ENCODE measurements around the gene NUP153. TPM values are rescaled to one million over a fixed set of nuclear protein-coding genes. Genes with fewer than 3 reads are reported as not detected.
"Not testable (repeated sequence)": the region's sequence is repeated elsewhere in the genome, so short reads cannot be mapped to it uniquely, and the experiment has no call there.

NUP153 gene
- total RNA-seq, 1 donor from 2014 or later: 23.9 TPM

DNA sequence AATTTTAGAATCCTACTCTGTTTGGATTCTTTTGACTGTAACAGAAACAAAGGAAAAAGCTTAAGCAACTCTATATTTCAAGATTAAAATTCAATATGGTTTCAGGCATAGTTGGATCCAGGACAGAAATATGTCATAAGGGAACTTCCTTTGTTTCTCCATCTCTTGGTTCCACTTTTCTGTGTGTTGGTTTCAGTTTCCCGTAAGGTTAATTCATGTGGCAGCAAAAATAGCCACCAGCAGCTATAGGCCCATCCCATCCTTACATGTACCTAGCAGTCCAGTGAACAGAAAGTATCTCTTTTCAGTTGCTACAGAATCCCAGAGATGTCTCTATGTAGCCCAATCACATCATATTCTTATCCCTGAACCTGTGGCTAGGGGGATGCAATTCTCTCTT is 115.4 kb downstream of the NUP153 start:
- Mint-ChIP-seq H3K36me3 (ENCODE audit: low read depth) (no peaks in the 10 kb centered on the region), H3K4me3 (ENCODE audit: unreplicated experiment) (no peak overlapping the region), H3K27ac (ENCODE audit: unreplicated experiment) (no peak overlapping the region), H3K9me3 (ENCODE audit: low read depth) (no peaks in the 10 kb centered on the region), H3K4me1 (ENCODE audit: low read depth) (peaks cover 9% of the 10 kb centered on the region), H3K27me3 (ENCODE audit: low read depth) (no peaks in the 10 kb centered on the region)
- DNase-seq (ENCODE audit: low spot score): no peak
- TF ChIP-seq, protein P1, sequence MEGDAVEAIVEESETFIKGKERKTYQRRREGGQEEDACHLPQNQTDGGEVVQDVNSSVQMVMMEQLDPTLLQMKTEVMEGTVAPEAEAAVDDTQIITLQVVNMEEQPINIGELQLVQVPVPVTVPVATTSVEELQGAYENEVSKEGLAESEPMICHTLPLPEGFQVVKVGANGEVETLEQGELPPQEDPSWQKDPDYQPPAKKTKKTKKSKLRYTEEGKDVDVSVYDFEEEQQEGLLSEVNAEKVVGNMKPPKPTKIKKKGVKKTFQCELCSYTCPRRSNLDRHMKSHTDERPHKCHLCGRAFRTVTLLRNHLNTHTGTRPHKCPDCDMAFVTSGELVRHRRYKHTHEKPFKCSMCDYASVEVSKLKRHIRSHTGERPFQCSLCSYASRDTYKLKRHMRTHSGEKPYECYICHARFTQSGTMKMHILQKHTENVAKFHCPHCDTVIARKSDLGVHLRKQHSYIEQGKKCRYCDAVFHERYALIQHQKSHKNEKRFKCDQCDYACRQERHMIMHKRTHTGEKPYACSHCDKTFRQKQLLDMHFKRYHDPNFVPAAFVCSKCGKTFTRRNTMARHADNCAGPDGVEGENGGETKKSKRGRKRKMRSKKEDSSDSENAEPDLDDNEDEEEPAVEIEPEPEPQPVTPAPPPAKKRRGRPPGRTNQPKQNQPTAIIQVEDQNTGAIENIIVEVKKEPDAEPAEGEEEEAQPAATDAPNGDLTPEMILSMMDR (IDR thresholded peaks at IDR 0.05): no peak

DNA sequence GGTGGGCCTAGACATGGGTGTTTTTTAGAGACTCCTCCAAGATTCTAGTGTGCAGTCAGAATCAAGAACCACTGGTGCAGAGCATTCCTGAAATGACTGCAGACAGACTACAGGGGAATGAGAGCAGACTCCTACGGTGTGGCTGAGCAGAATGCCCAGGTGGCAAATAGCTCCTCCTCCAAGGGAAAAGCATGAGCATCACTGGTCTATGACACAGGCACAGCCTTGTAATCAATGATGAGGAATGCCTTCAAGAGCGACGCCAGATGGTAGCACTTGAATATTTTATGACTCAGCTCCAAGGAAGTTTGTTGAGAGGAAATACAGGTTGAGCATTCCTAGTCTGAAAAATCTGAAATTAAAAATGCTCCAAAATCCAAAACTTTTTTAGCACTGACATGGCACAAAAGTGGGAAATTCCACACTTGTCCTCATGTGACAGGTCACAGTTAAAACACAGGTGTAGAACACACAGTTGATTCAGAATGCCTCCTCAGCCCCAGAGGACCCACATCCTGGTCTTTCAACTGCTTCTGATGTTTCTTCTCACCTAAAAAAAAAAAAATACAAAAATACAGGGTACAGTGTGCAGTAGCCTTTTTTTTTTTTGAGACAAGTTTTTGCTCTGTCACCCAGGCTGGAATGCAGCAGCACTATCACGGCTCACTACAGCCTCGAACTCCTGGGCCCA is 117.2 kb downstream of the NUP153 start:
- H3K4me3 Mint-ChIP-seq (ENCODE audit: unreplicated experiment): no peak overlapping the region
- H3K4me1 Mint-ChIP-seq (ENCODE audit: low read depth): peaks cover 9% of the 10 kb centered on the region
- TF ChIP-seq, protein P1 (IDR thresholded peaks at IDR 0.05): peak; percentile 72
- H3K9me3 Mint-ChIP-seq (ENCODE audit: low read depth): no peaks in the 10 kb centered on the region
- no peaks in the 10 kb centered on the region for H3K36me3 Mint-ChIP-seq (ENCODE audit: low read depth)
- DNase-seq (ENCODE audit: low spot score): no peak
- H3K27me3 Mint-ChIP-seq (ENCODE audit: low read depth): no peaks in the 10 kb centered on the region
- peak overlapping the region; percentile 57 for H3K27ac Mint-ChIP-seq (ENCODE audit: unreplicated experiment)

DNA sequence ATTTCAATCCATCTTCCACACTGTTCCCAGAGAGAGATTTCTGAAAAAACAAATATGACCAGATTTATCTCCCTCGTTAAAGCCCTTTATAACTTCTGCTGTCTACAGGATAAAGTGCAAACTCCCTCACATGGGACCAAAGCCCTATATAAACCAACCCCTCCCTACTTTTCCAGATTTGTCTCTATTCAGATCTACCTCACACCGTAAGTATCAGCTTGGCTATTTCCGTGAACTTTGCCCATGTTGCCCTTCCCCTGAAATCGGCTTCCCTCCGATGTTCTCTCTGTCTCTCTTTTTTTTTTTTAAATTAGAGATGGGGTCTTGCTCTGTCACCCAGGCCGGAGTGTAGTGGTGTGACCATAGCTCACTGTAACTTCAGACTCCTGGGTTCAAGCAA is 118.7 kb downstream of the NUP153 start:
- DNase-seq (ENCODE audit: low spot score): no peak
- Mint-ChIP-seq H3K27me3 (ENCODE audit: low read depth) (no peaks in the 10 kb centered on the region), H3K4me3 (ENCODE audit: unreplicated experiment) (no peak overlapping the region), H3K36me3 (ENCODE audit: low read depth) (no peaks in the 10 kb centered on the region), H3K27ac (ENCODE audit: unreplicated experiment) (no peak overlapping the region), H3K4me1 (ENCODE audit: low read depth) (peaks cover 20% of the 10 kb centered on the region), H3K9me3 (ENCODE audit: low read depth) (no peaks in the 10 kb centered on the region)
- TF ChIP-seq, protein P1 (IDR thresholded peaks at IDR 0.05): no peak

DNA sequence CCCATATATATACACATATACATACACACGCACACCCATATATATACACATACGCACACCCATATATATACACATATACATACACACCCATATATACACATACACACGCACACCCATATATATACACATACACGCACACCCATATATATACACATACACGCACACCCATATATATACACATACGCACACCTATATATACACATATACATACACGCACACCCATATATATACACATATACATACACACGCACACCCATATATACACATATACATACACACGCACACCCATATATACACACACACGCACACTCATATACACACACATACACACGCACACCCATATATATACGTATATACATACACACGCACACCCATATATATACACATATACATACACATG is 120.1 kb downstream of the NUP153 start:
- DNase-seq (ENCODE audit: low spot score); H3K27ac Mint-ChIP-seq (ENCODE audit: unreplicated experiment); H3K4me3 Mint-ChIP-seq (ENCODE audit: unreplicated experiment); H3K27me3 Mint-ChIP-seq (ENCODE audit: low read depth); H3K9me3 Mint-ChIP-seq (ENCODE audit: low read depth); H3K36me3 Mint-ChIP-seq (ENCODE audit: low read depth): not testable (repeated sequence)
- peaks cover 20% of the 10 kb centered on the region for H3K4me1 Mint-ChIP-seq (ENCODE audit: low read depth)

DNA sequence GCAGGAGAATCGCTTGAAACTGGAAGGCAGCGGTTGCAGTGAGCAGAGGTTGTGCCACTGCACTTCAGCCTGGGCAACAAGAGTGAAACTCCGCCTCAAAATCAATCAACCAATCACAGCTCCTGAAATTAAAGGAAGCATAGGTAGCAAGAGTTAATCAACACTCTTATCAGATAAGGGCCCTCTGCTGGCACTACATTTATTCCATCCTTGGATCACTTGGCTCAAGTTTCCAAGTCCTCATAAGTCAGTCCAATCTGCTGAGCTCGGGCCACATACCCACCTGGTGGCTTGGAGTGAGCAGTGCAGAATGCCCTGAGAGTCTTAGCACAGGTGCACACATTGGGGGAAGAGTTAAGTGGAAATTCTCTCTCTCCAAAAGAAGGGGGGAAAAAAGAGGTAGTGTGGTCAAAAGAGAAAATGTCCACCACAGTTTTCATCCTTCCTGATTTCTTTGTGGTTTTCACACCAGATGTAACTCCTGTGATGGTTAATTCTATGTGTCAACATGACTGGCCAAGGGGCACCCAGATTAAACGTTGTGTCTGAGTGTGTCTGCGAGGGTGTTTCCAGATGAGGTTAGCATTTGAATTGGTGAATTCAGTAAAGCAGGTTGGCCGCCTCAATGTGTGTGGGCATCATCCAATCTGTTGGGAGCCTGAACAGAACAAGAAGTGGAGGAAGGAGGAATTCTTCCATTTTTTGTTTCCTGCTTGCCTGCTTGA is 120.8 kb downstream of the NUP153 start:
- H3K4me1 Mint-ChIP-seq (ENCODE audit: low read depth): peaks cover 20% of the 10 kb centered on the region
- TF ChIP-seq, protein P1 (IDR thresholded peaks at IDR 0.05): peak; percentile 32
- H3K9me3 Mint-ChIP-seq (ENCODE audit: low read depth): peaks cover 4% of the 10 kb centered on the region
- no peak overlapping the region for H3K27ac Mint-ChIP-seq (ENCODE audit: unreplicated experiment)
- H3K27me3 Mint-ChIP-seq (ENCODE audit: low read depth): no peaks in the 10 kb centered on the region
- no peak overlapping the region for H3K4me3 Mint-ChIP-seq (ENCODE audit: unreplicated experiment)
- DNase-seq (ENCODE audit: low spot score): no peak
- no peaks in the 10 kb centered on the region for H3K36me3 Mint-ChIP-seq (ENCODE audit: low read depth)
